WI38 (cell line): ENCODE measurements around the gene PROP1.
"Not testable (repeated sequence)": the region's sequence is repeated elsewhere in the genome, so short reads cannot be mapped to it uniquely, and the experiment has no call there.

Experiments used
- H3K4me3 ChIP-seq: 2 replicates; pipeline ENCODE4 v1.5.1; 2011; ENCODE audit warnings: low read depth, mild to moderate bottlenecking, control low read depth, low read length
- TF ChIP-seq, protein P1 (sequence below): IDR thresholded peaks from 2 replicates; pipeline ENCODE4 v1.5.1; 2012; ENCODE audit warnings: low read depth, mild to moderate bottlenecking, control low read depth, low read length

The PROP1 gene

GRCh38 chr5:177972613-177973012, 23.4 kb downstream of the PROP1 start:
- TF ChIP-seq, protein P1, sequence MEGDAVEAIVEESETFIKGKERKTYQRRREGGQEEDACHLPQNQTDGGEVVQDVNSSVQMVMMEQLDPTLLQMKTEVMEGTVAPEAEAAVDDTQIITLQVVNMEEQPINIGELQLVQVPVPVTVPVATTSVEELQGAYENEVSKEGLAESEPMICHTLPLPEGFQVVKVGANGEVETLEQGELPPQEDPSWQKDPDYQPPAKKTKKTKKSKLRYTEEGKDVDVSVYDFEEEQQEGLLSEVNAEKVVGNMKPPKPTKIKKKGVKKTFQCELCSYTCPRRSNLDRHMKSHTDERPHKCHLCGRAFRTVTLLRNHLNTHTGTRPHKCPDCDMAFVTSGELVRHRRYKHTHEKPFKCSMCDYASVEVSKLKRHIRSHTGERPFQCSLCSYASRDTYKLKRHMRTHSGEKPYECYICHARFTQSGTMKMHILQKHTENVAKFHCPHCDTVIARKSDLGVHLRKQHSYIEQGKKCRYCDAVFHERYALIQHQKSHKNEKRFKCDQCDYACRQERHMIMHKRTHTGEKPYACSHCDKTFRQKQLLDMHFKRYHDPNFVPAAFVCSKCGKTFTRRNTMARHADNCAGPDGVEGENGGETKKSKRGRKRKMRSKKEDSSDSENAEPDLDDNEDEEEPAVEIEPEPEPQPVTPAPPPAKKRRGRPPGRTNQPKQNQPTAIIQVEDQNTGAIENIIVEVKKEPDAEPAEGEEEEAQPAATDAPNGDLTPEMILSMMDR = no peak
- H3K4me3 ChIP-seq = no peak overlapping the region

GRCh38 chr5:177972014-177972413, 24.0 kb downstream of the PROP1 start:
- H3K4me3 ChIP-seq = not testable (repeated sequence)

- TF ChIP-seq, protein P1 = no peak
- H3K4me3 ChIP-seq = no peak overlapping the region
These were observed 27.3 kb downstream of the PROP1 start for GRCh38 chr5:177968661-177969211.

DNA sequence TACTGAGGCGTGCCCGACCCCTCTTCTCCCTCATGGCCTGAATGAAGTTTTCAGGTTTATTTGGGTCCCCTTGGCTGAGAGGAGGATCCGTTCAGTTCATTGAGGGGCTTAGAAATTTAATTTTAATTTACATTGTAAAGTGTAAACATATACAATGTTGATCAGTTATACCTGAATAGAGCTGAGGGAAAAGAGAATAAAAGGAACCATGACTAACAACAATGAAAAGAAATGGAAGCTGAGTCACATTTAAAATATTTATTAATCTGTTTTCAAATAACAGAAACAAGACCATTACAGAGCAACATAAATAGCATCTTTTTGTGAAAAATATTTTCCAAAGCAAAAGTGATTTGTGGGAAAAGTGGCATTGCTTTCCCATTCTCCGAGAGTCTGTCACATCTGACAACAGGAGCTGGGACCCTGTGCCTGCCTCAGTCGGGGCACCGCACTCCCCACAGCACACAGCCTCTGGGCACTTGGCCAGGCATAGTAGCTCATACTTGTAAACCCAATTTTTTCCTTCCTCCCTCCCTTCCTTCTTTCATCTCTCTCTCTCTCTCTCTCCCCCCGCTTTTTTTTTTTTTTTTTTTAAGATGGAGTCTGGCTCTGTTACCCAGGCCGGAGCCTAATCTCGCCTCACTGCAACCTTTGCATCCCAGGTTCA, 28.7 kb downstream of the PROP1 start:
- H3K4me3 ChIP-seq = no peak overlapping the region
- TF ChIP-seq, protein P1 = no peak

DNA sequence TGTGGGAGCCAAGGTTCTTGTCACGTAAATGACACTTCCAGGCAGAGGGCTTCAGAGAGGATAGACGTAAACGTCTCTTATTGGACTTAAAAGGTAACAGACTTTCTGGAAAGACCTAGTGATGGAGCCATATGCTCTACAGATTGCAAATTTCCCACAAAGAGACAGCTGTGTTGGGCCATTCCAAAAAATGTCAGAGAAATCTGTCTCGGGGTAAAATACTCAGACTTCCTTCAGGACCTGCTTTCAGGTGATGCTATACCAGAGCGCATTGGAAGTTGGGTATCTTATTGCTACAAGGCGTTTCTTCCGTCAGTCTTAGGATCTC, 29.2 kb downstream of the PROP1 start:
- no peak overlapping the region for H3K4me3 ChIP-seq
- TF ChIP-seq, protein P1 = no peak

DNA sequence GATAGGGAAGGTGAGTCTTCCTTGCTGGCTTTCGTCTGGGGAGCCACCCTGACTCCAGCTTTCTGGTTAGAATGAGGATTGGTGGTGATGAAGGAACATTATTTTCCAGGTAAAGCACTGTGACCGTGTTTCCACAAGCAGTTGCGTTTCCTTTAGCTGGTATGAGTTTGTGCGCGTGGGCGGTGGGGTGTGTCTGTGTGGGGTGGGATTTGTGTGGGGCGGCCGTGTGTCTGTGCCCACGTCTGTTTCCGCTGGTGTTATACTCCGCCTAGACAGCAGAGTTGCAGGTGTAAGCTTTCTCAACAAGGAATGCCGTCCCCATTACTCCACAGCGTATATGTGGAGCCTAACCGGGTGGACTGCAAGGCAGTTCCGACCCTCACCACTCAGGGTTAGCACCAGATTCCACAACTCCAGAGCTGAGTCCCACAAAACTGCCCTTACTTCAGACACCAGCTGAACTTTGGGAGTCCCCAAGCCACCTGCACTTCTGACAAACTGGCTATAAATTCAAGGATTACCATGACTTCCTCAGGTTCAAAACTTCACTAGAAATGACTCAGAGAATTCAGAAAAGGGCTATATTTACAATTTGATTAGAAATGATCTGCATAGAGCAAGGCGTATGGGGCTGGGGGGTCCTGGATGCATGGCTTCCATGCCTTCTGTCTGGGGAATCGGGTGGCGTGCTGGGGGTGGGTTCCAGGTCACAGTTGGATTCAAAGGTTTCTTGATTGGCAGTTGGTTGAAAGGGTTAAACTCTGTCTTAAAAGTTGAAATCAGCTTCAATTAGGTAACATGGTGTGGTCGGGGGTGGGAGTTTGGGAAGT, 29.8 kb downstream of the PROP1 start:
- TF ChIP-seq, protein P1 = no peak
- no peak overlapping the region for H3K4me3 ChIP-seq

DNA sequence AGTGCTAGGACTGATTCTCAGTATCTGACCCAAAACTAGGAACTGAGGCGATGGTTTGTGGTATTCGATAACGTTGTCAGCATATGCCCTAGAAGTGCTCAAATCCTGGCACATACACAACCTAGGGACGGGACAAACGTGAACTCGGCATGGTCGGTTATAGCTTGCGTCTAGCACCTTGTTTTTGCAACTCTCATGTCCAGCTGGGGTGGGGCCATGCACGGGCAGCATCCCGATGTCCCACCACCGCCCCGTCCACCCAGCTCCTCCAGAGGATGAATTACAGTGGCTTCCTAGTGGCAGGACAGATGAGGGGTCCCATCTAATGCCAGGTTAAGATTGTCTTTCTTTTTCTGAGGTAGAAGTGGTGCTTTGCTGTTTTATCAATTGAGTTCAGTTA, 31.6 kb downstream of the PROP1 start:
- TF ChIP-seq, protein P1 = no peak
- H3K4me3 ChIP-seq = no peak overlapping the region
